GM10266 (cell line): ENCODE data around the gene RUNDC1.
A peak's percentile ranks its signal among the peaks of the same experiment; 100 is the strongest.
"Not testable (repeated sequence)": the region's sequence is repeated elsewhere in the genome, so short reads cannot be mapped to it uniquely, and the experiment has no call there.

Experiments used
- DNase-seq: peaks from one replicate; pipeline ENCODE4 v3.0.0; 2012; ENCODE audit errors: extremely low spot score
- CTCF ChIP-seq: IDR thresholded peaks from 2 replicates; pipeline ENCODE4 v1.5.1; 2012; ENCODE audit warnings: mild to moderate bottlenecking, low read depth; ENCODE audit not compliant: control insufficient read depth, insufficient read depth; ENCODE audit errors: missing control alignments

The RUNDC1 gene

GRCh38 chr17:42997390-42997983 is 17.1 kb downstream of the RUNDC1 start:
- DNase-seq, result no peak
- TF ChIP-seq CTCF, result no peak

- peak; percentile 89 for DNase-seq
- peak; percentile 81 for TF ChIP-seq CTCF
Observed at GRCh38 chr17:42997984-42998938, 17.9 kb downstream of the RUNDC1 start, which contains the start of gene RPL27. Gene RPL27, plus strand, starts transcription at chr17:42998419. Its CDS starts 332 bp downstream, at chr17:42998751.

- TF ChIP-seq CTCF, result no peak
- DNase-seq, result no peak
Observed at GRCh38 chr17:42999003-42999525, 18.7 kb downstream of the RUNDC1 start.

GRCh38 chr17:43000894-43001293 is 20.5 kb downstream of the RUNDC1 start:
- not testable (repeated sequence) for DNase-seq

- no peak for DNase-seq
- no peak for TF ChIP-seq CTCF
Observed at GRCh38 chr17:43003542-43004172, 23.3 kb downstream of the RUNDC1 start.

GRCh38 chr17:43006639-43007551 is 26.5 kb downstream of the RUNDC1 start, which contains the start of gene IFI35:
Gene IFI35, plus strand, starts transcription at chr17:43006784. Its CDS starts 164 bp downstream, at chr17:43006948.
- DNase-seq, result peak; percentile 85
- peak; percentile 61 for TF ChIP-seq CTCF

- no peak for DNase-seq
- TF ChIP-seq CTCF, result no peak
Observed at GRCh38 chr17:43010667-43011308, 30.4 kb downstream of the RUNDC1 start.
